Hepatocyte (in vitro differentiated cells): ENCODE results near the gene SNAI3. TPM values are rescaled to one million over a fixed set of nuclear protein-coding genes. Genes with fewer than 3 reads are reported as not detected.
A peak's percentile ranks its signal among the peaks of the same experiment; 100 is the strongest.

Source experiments
- DNase-seq: peaks from one replicate; pipeline ENCODE4 v3.0.0-alpha.2; 2016; ENCODE audit warnings: low spot score
- H2AFZ ChIP-seq: fragments of 200-600 bp; sonication (generic); 2 replicates; pipeline ENCODE4 v1.6.0; 2016; ENCODE audit warnings: antibody characterized with exemption, mild to moderate bottlenecking
- H3K27ac ChIP-seq: fragments of 200-600 bp; sonication (generic); 2 replicates; pipeline ENCODE4 v1.5.1; 2016; ENCODE audit warnings: mild to moderate bottlenecking
- H3K27me3 ChIP-seq: fragments of 200-600 bp; sonication (generic); 2 replicates; pipeline ENCODE4 v1.6.1; 2016
- H3K36me3 ChIP-seq: fragments of 200-600 bp; sonication (generic); replicated peaks from 2 replicates; pipeline ENCODE4 v1.5.1; 2016; ENCODE audit warnings: low read depth; ENCODE audit not compliant: insufficient read depth
- H3K4me1 ChIP-seq: fragments of 200-600 bp; sonication (generic); 2 replicates; pipeline ENCODE4 v1.5.1; 2016; ENCODE audit warnings: mild to moderate bottlenecking, moderate library complexity; ENCODE audit not compliant: insufficient read depth
- H3K4me2 ChIP-seq: fragments of 200-600 bp; sonication (generic); 2 replicates; pipeline ENCODE4 v1.6.0; 2016
- H3K4me3 ChIP-seq: fragments of 200-600 bp; sonication (generic); 2 replicates; pipeline ENCODE4 v1.5.1; 2016; ENCODE audit warnings: mild to moderate bottlenecking
- H3K79me2 ChIP-seq: fragments of 200-600 bp; sonication (generic); 2 replicates; pipeline ENCODE4 v1.6.0; 2017; ENCODE audit warnings: mild to moderate bottlenecking
- H3K9me2 ChIP-seq: fragments of 200-600 bp; sonication (generic); replicated peaks from 2 replicates; pipeline ENCODE4 v1.6.0; 2017; ENCODE audit warnings: mild to moderate bottlenecking; ENCODE audit not compliant: insufficient read depth
- H3K9me3 ChIP-seq: fragments of 200-600 bp; sonication (generic); 2 replicates; pipeline ENCODE4 v1.5.1; 2016; ENCODE audit warnings: low read depth, mild to moderate bottlenecking
- H4K20me1 ChIP-seq: fragments of 200-600 bp; sonication (generic); 2 replicates; pipeline ENCODE4 v1.6.0; 2016; ENCODE audit warnings: mild to moderate bottlenecking; ENCODE audit not compliant: insufficient read depth, poor library complexity, severe bottlenecking
- EZH2 ChIP-seq: fragments of 200-600 bp; sonication (generic); IDR thresholded peaks from 2 replicates; pipeline ENCODE4 v1.6.1; 2016; ENCODE audit warnings: antibody characterized with exemption, mild to moderate bottlenecking, borderline replicate concordance
- EZH2phosphoT487 ChIP-seq: fragments of 200-600 bp; sonication (generic); IDR thresholded peaks from one replicate; pipeline ENCODE4 v1.6.1; 2018; ENCODE audit warnings: antibody characterized with exemption, mild to moderate bottlenecking, low read depth, moderate library complexity; ENCODE audit not compliant: unreplicated experiment, severe bottlenecking
- WGBS: methylation state at CpG from one replicate; pipeline ENCODE4 v1.1.6; 2016; ENCODE audit warnings: low lambda C conversion rate; ENCODE audit errors: missing lambda C conversion rate; 5-methylcytosine and 5-hydroxymethylcytosine counted together
- polyA plus RNA-seq: library from polyadenylated mRNA; unstranded; fragments of >200 nt; fragmentation: Nextera tagmentation; extraction: Ambion mirVana; gene quantifications from 2 replicates; pipeline ENCODE4 v1.2.1, GENCODE V29; 2016
- total RNA-seq: library from RNA; depleted of rRNA; stranded (reverse); fragments of >200 nt; gene quantifications from 2 replicates; pipeline ENCODE4 v1.2.3, GENCODE V29; 2014
- TF ChIP-seq, protein P1 (sequence below): fragments of 200-600 bp; sonication (generic); IDR thresholded peaks from 2 replicates; pipeline ENCODE4 v1.5.1; 2016; ENCODE audit warnings: antibody characterized with exemption, mild to moderate bottlenecking; ENCODE audit not compliant: poor library complexity

SNAI3 gene
- total and polyA plus RNA-seq, 2 experiments from 2014 or later = 1.7 to 5.0 TPM

DNA sequence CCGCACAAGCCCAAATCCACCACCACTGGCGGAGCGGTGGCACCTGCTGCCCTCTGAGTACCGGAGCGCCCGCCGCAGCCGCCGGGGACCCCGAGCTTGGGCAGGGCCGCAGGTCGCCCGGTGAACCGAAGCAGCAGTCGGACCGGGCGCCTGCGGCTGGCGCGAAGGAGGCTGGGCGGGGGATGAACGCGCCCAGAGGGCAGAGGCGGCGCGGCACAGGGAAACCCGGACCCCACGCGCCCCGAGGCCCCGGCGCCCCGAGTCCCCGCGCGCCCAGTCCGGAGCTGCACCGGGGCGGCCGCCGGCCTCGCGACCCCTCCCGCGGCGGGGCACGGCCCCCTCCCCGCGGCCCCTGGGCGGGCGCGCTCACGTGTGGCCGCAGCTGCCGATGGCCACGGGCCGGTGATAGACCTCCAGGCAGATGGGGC lies 19.5 kb upstream of the SNAI3 start:
- H3K27me3 ChIP-seq = no peaks in the 10 kb centered on the region
- no peaks in the 10 kb centered on the region for H3K9me2 ChIP-seq
- peaks cover 7% of the 10 kb centered on the region for H3K4me1 ChIP-seq
- WGBS = 4% methylated on average over 18 of the region's 57 CpGs
- TF ChIP-seq, protein P1, sequence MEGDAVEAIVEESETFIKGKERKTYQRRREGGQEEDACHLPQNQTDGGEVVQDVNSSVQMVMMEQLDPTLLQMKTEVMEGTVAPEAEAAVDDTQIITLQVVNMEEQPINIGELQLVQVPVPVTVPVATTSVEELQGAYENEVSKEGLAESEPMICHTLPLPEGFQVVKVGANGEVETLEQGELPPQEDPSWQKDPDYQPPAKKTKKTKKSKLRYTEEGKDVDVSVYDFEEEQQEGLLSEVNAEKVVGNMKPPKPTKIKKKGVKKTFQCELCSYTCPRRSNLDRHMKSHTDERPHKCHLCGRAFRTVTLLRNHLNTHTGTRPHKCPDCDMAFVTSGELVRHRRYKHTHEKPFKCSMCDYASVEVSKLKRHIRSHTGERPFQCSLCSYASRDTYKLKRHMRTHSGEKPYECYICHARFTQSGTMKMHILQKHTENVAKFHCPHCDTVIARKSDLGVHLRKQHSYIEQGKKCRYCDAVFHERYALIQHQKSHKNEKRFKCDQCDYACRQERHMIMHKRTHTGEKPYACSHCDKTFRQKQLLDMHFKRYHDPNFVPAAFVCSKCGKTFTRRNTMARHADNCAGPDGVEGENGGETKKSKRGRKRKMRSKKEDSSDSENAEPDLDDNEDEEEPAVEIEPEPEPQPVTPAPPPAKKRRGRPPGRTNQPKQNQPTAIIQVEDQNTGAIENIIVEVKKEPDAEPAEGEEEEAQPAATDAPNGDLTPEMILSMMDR = no peak
- no peak for TF ChIP-seq EZH2phosphoT487
- no peak for TF ChIP-seq EZH2
- no peaks in the 10 kb centered on the region for H3K36me3 ChIP-seq
- H3K4me3 ChIP-seq = peak overlapping the region; percentile 74
- peaks cover 35% of the 10 kb centered on the region for H3K79me2 ChIP-seq
- no peaks in the 10 kb centered on the region for H4K20me1 ChIP-seq
- H2AFZ ChIP-seq = no peak overlapping the region
- peak overlapping the region; percentile 94 for H3K4me2 ChIP-seq
- no peak overlapping the region for H3K27ac ChIP-seq
- peak; percentile 50 for DNase-seq
- H3K9me3 ChIP-seq = no peaks in the 10 kb centered on the region

DNA sequence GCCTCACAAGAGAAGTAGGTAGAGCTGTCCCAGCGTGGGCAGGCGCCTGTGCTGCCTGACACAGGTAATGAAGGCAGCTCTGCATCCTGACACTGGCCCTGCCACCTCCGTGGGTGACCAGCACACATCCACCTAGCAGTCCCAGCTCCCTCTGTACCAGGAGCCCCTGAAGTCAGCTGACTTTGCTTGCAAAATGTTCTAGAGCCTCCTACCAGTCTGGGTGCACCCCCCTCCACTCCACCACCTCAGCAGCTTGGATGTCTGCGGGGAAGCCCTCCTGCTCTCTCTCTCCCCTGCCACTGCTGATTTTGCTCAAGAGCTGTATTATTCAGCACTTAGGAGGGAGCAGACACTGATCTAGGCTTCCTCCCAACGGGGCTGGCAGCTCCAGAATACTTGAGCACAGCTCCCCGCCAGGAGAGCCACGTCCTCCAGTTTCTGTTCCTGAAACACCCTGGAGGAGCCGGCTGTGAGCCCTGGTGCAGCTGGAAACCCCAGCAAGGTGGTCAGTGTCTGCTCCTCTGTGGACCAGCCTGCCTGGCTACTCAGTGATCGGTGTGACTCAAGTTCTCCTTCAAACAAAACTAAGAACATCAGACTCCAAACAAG lies 18.9 kb upstream of the SNAI3 start:
- 54% methylated on average over 9 of the region's 9 CpGs for WGBS
- H3K4me3 ChIP-seq = peak overlapping the region; percentile 74
- no peak for DNase-seq
- no peak overlapping the region for H2AFZ ChIP-seq
- peak overlapping the region; percentile 94 for H3K4me2 ChIP-seq
- no peaks in the 10 kb centered on the region for H3K9me2 ChIP-seq
- no peaks in the 10 kb centered on the region for H3K27me3 ChIP-seq
- H3K36me3 ChIP-seq = no peaks in the 10 kb centered on the region
- no peaks in the 10 kb centered on the region for H4K20me1 ChIP-seq
- TF ChIP-seq EZH2phosphoT487 (no peak), EZH2 (no peak)
- TF ChIP-seq, protein P1 = no peak
- no peak overlapping the region for H3K27ac ChIP-seq
- H3K79me2 ChIP-seq = peaks cover 35% of the 10 kb centered on the region
- H3K4me1 ChIP-seq = peaks cover 7% of the 10 kb centered on the region
- no peaks in the 10 kb centered on the region for H3K9me3 ChIP-seq

DNA sequence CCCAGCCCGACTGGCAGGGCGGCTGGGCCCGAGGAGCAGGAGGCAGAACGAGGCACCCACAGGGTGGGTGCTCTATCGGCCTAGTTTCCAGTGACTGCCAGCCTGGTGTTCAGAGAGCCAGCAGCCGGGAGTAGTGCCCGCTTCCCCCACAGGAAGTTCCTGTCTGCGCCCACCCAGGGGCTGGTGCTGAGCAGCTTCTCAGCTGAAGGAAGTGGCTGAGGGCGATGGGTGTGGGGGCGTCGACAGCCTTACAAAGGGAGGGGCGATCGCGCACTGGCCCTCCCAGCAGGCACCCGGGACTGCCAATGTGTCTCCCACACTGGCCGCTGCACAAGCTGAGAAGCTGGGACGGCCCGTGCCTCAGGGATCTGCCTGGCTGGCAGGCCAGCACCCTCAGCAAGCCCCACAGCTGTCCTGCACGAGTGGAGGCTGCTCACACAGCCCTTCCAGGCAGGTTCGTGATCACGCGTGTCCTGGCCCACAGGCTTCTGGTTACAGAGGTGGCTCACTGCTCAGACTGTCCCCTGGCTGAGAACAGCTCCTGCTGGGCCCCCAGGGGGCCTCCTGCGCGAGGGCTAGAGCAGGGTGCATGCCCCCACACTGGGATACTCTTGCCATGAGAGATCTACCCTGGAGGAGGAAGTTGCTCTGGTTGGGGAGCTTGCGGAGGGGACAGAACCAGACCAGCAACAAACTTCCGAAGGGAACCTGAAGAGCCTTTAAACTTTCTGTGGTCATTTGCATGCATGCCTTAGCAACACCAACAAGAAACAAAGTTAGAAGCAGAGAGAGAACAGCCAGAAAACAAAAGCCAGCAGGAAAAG lies 17.4 kb upstream of the SNAI3 start:
- Histone ChIP-seq H2AFZ (no peak overlapping the region), H3K27ac (no peak overlapping the region), H3K9me3 (no peaks in the 10 kb centered on the region), H3K4me1 (peaks cover 7% of the 10 kb centered on the region), H3K36me3 (no peaks in the 10 kb centered on the region), H3K4me2 (no peak overlapping the region), H3K79me2 (peaks cover 34% of the 10 kb centered on the region), H4K20me1 (no peaks in the 10 kb centered on the region), H3K27me3 (no peaks in the 10 kb centered on the region), H3K4me3 (no peak overlapping the region), H3K9me2 (no peaks in the 10 kb centered on the region)
- TF ChIP-seq, protein P1 = no peak
- TF ChIP-seq EZH2 = no peak
- TF ChIP-seq EZH2phosphoT487 = no peak
- DNase-seq = no peak
- WGBS = 86% methylated on average over 26 of the region's 26 CpGs
